Small intestine (tissue), 7 donors: ENCODE measurements around the gene NGF. TPM values are rescaled to one million over a fixed set of nuclear protein-coding genes. Genes with fewer than 3 reads are reported as not detected.
"Not testable (repeated sequence)": the region's sequence is repeated elsewhere in the genome, so short reads cannot be mapped to it uniquely, and the experiment has no call there.

Experiments used
- DNase-seq, 2 donors: peaks; one replicate each; pipeline versions ENCODE4 v3.0.0 to v3.0.0-alpha.2; 2013
- FAIRE-seq: peaks from 2 replicates; lab custom pipeline; 2012; peaks lifted over from hg19 to GRCh38; lab: Jason Lieb, UNC
- H3K27ac ChIP-seq, 3 donors: one replicate each; pipeline ENCODE4 v1.5.1; 2013; ENCODE audit warnings: low read length in 2 of 3, mild to moderate bottlenecking in 2 of 3, control low read depth in 1 of 3, inconsistent platforms in 1 of 3, low read depth in 1 of 3, moderate library complexity in 1 of 3
- H3K27me3 ChIP-seq, 3 donors: one replicate each; pipeline ENCODE4 v1.6.1; 2013; ENCODE audit warnings: low read length in 3 of 3, inconsistent platforms in 1 of 3; ENCODE audit not compliant: control insufficient read depth in 3 of 3, insufficient read depth in 3 of 3
- H3K36me3 ChIP-seq, 3 donors: one replicate each; pipeline ENCODE4 v1.6.1; 2013; ENCODE audit warnings: low read length in 3 of 3, inconsistent platforms in 1 of 3, low read depth in 1 of 3, mild to moderate bottlenecking in 1 of 3, moderate library complexity in 1 of 3; ENCODE audit not compliant: control insufficient read depth in 3 of 3, insufficient read depth in 2 of 3
- H3K4me1 ChIP-seq, 3 donors: one replicate each; pipeline ENCODE4 v1.6.1; 2013; ENCODE audit warnings: low read length in 2 of 3, inconsistent platforms in 1 of 3, low read depth in 1 of 3, mild to moderate bottlenecking in 1 of 3, moderate library complexity in 1 of 3; ENCODE audit not compliant: control insufficient read depth in 3 of 3, insufficient read depth in 2 of 3
- H3K4me3 ChIP-seq, 3 donors: one replicate each; pipeline ENCODE4 v1.5.1; 2013; ENCODE audit warnings: low read length in 3 of 3, control low read depth in 1 of 3, inconsistent platforms in 1 of 3, low read depth in 1 of 3, mild to moderate bottlenecking in 1 of 3, moderate library complexity in 1 of 3
- H3K9me3 ChIP-seq, 2 donors: one replicate each; pipeline ENCODE4 v1.6.1; 2013; ENCODE audit warnings: low read depth in 1 of 2, low read length in 1 of 2; ENCODE audit not compliant: control insufficient read depth in 2 of 2, insufficient read depth in 1 of 2
- WGBS, 3 donors: extraction: QIAGEN DNeasy Blood & Tissue Kit; methylation state at CpG; one replicate each; pipeline ENCODE4 v1.1.7; 2013; 5-methylcytosine and 5-hydroxymethylcytosine counted together
- polyA plus RNA-seq, 4 donors: library from polyadenylated mRNA; stranded (reverse) in 3 of 4; unstranded in 1 of 4; fragments of 200-250 nt in 3 of 4; fragments of 120-200 nt in 1 of 4; gene quantifications; one replicate each; pipeline versions ENCODE4 v1.2.1 to v1.2.3, GENCODE V29; 2013
- donor health status: healthy with polysubstance abuse.
- donor health status: control.
- donor health status: control.
- donor health status: Bipolar disorder and iron deficiency.
- donor health status: healthy.

Gene NGF
- polyA plus RNA-seq, 4 donors = 0.27 to 3.0 TPM; not detected in 2

DNA sequence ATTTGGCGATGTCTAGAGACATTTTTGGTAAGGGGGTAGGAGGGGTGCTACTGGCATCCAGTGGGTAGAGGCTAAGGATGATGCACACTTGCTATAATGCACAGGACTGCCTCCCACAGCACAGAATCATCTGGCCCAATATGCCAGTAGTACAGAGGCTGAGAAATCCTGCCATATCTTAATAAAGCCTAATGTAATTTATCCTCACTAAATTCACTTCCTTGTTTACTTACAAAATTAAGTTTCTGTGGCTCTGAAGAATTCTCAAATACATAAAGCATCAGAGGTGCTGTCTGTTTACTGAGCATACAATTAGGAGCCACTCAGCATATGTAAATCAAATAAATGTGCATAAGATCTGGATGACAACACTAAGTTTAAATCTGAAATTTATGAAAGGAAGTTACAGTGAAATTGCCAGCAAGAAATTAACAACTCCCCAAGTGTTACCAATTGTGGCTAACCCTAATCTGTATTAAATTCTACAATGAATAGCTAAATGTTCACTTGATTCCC lies 26.5 kb downstream of the NGF start:
- H3K4me3 ChIP-seq = no peak overlapping the region
- DNase-seq (no peak), FAIRE-seq (no peak)
- H3K27ac ChIP-seq = no peak overlapping the region
- WGBS, 3 donors = 87 to 96% (median 91%) methylated on average over 1 of the region's 1 CpG
- no peaks in the 10 kb centered on the region for H3K9me3 ChIP-seq
- no peaks in the 10 kb centered on the region for H3K36me3 ChIP-seq
- peaks cover 0 to 1% (median 0%) of the 10 kb centered on the region in 3 donors for H3K27me3 ChIP-seq
- H3K4me1 ChIP-seq = no peaks in the 10 kb centered on the region

DNA sequence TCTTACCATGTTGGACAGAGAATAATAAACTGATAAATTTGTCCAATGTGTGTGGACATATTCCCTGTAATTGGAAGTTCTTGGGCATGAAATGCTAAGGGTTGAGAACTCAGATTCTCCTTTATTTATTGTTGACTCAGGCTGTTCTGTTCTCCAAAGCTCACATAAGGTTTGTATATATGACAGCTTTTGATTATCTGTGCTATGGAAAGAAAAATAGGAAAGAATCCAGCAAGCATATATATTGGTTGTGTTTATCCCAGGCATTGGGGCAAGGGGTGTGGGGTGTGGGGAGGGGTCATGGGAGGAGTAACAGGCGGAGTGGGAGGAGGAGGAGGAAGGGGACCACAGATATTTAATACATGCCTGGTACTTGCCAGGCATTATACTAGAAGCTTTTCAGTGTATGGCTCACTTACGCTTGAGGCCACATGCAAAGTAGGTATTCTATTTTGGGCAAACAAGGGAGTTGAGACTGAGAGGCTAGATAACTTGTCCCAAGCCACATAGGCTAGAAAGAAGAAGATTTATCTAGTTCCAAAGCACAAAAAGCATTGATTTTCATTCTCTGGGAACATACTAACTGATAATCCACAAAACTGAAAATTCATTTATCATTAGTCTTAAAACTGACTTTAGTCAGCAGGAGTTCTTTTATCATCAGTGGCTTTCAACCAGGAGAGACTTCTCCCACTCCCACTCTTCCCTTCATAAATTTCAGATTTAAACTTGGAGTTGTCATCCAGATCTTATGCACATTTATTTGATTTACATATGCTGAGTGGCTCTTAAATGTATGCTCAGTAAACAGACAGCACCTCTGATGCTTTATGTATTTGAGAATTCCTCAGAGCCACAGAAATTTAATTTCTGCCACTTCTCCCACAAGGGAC lies 27.2 kb downstream of the NGF start:
- 89 to 93% (median 90%) methylated on average over 2 of the region's 2 CpGs for WGBS, 3 donors
- no peaks in the 10 kb centered on the region for H3K4me1 ChIP-seq
- no peaks in the 10 kb centered on the region for H3K9me3 ChIP-seq
- no peak overlapping the region for H3K27ac ChIP-seq
- no peak overlapping the region for H3K4me3 ChIP-seq
- DNase-seq = no peak
- peaks cover 0 to 2% (median 0%) of the 10 kb centered on the region in 3 donors for H3K27me3 ChIP-seq
- FAIRE-seq = no peak
- H3K36me3 ChIP-seq = no peaks in the 10 kb centered on the region

DNA sequence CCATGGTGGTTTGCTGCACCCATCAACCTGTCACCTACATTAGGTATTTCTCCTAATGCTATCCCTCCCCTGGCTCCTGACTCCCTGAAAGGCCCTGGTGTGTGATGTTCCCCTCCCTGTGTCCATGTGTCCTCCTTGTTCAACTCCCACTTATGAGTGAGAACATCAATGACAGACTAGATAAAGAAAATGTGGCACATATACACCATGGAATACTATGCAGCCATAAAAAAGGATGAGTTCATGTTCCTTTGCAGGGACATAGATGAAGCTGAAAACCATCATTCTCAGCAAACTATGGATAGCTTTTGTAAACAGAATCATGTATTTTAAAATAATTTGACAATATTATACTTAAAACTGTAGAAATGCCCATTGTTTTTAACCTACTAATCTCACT lies 28.5 kb downstream of the NGF start:
- not testable (repeated sequence) for H3K4me1 ChIP-seq, H3K27me3 ChIP-seq, H3K27ac ChIP-seq, DNase-seq, H3K9me3 ChIP-seq, H3K4me3 ChIP-seq, H3K36me3 ChIP-seq, FAIRE-seq

DNA sequence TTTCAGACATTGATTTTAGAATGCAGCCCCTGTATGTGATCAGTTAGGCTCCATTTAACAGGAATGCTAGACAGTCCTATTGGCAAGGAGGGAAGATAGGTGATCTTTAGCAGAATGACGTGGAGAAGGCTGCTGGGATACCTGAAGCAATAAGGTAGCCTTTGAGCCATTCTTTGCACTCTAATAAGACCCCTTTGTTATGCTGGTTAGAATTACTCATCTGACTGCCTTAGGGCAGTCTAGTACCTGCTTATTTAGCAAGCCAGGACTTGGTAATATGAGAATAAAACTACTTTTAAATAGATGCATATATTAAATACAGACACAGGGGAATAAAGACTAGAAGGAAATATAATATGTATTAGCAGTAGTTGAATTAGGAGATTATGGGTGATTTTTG lies 29.1 kb downstream of the NGF start:
- H3K27me3 ChIP-seq = peaks cover 0 to 2% (median 0%) of the 10 kb centered on the region in 3 donors
- no peak overlapping the region for H3K4me3 ChIP-seq
- no peak overlapping the region for H3K27ac ChIP-seq
- FAIRE-seq = no peak
- H3K9me3 ChIP-seq = no peaks in the 10 kb centered on the region
- no peaks in the 10 kb centered on the region for H3K36me3 ChIP-seq
- no peaks in the 10 kb centered on the region for H3K4me1 ChIP-seq
- 72 to 80% (median 76%) methylated on average over 1 of the region's 1 CpG for WGBS, 3 donors
- no peak for DNase-seq

DNA sequence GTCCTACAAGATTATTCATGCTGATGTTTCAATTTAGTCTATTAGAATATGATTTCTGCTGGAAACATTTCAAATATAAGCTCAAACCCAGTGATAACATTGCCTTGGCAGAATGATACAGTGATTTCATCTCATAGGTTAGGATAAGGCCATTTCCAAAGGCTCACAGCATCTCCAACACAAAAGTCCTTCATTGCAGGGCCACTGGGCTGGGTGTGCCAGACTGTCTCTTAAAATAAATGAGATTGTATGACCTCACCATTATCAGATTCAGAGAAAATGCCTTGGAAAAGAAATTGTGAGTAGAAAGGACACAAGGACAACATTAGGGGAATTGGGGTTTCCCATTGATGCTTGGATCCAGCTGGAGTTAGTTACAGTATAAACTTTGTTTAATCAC lies 30.4 kb downstream of the NGF start:
- FAIRE-seq = no peak
- DNase-seq = no peak
- Histone ChIP-seq H3K27me3 (peaks cover 0 to 2% (median 0%) of the 10 kb centered on the region in 3 donors), H3K36me3 (no peaks in the 10 kb centered on the region), H3K4me1 (no peaks in the 10 kb centered on the region), H3K27ac (no peak overlapping the region), H3K9me3 (no peaks in the 10 kb centered on the region), H3K4me3 (no peak overlapping the region)

DNA sequence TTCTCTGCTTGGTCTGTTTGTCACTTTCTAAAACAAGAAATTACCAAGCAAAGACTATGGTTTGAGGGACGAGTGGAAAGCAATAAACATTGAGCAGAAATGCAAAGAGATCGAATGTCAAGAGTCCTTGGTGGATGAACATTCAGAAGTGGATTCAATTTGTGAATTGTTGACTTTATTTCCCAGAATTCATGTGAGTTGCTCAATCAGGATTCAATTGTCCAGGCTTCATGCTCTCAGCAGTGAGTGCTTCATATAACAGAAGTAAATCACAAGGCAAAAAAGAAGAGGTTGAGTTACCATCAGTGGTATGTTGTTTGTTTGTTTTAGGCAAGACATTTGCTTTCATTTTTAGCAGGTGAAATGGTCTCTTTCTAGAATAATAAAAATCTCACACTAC lies 31.9 kb downstream of the NGF start:
- FAIRE-seq = no peak
- H3K4me1 ChIP-seq = no peaks in the 10 kb centered on the region
- no peaks in the 10 kb centered on the region for H3K9me3 ChIP-seq
- DNase-seq = no peak
- no peak overlapping the region for H3K27ac ChIP-seq
- peaks cover 0 to 2% (median 0%) of the 10 kb centered on the region in 3 donors for H3K27me3 ChIP-seq
- no peaks in the 10 kb centered on the region for H3K36me3 ChIP-seq
- no peak overlapping the region for H3K4me3 ChIP-seq
- 68 to 71% (median 68%) methylated on average over 2 of the region's 2 CpGs for WGBS, 3 donors

DNA sequence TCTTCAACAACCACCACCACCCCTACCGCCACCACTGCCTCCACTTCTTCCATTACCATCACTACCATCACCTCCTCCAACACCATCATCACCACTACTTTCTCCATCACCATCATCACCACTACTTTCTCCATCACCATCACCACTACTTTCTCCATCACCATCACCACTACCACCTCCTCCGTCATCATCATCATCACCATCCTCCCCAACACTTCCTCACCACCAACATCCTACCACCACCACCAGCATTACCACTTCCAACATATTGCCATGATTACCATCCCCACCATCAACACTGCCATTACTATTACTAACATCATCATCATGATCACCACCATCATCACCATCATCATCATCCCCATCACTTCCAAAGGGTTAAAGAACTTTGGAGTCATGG lies 34.7 kb downstream of the NGF start:
- no peaks in the 10 kb centered on the region for H3K9me3 ChIP-seq
- FAIRE-seq = no peak
- H3K27ac ChIP-seq = no peak overlapping the region
- 90 to 100% (median 97%) methylated on average over 2 of the region's 2 CpGs for WGBS, 3 donors
- no peak overlapping the region for H3K4me3 ChIP-seq
- peaks cover 0 to 14% (median 0%) of the 10 kb centered on the region in 3 donors for H3K4me1 ChIP-seq
- DNase-seq = no peak
- peaks cover 0 to 2% (median 0%) of the 10 kb centered on the region in 3 donors for H3K27me3 ChIP-seq
- no peaks in the 10 kb centered on the region for H3K36me3 ChIP-seq

DNA sequence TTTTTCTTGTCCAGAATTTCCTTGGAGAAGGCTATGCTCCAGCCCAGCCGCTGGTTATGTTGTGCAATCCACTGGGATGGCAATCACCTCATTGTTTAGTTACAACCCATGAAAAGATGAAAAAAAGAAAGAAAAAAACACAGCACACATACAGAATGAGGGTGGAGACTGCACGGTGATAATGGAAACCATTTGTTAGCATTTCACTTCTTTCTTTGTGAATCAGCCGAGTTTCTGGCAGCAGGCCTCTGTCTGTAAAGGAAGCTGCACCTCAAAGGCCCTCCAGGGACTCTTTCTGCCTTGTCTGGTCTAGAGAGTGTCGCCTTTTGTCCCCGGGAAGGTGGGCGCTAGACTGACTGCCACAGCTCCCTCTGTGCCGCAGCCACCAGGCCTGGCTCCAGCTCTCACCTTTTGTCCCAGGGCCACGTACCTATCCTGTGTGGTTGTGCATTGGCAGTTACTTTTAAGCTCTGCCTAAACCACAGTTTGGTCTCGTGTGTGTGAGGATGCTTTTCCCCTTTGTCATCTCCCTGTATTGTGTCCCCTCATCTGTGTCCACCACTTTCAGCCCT lies 35.6 kb downstream of the NGF start:
- peaks cover 0 to 2% (median 0%) of the 10 kb centered on the region in 3 donors for H3K27me3 ChIP-seq
- no peaks in the 10 kb centered on the region for H3K36me3 ChIP-seq
- H3K4me3 ChIP-seq = no peak overlapping the region
- DNase-seq = no peak
- no peaks in the 10 kb centered on the region for H3K9me3 ChIP-seq
- peaks cover 0 to 15% (median 0%) of the 10 kb centered on the region in 3 donors for H3K4me1 ChIP-seq
- no peak for FAIRE-seq
- no peak overlapping the region for H3K27ac ChIP-seq
- 63 to 69% (median 67%) methylated on average over 9 of the region's 9 CpGs for WGBS, 3 donors
